ENCODE measurements around the gene DOCK7. TPM values are rescaled to one million over a fixed set of nuclear protein-coding genes. Genes with fewer than 3 reads are reported as not detected.

The DOCK7 gene
- total and polyA plus RNA-seq, 2 of the 13 experiments (the other 11 are each of a cell fraction or from before 2014, with no cell fraction given), result 45.7 to 67.2 TPM

DNA sequence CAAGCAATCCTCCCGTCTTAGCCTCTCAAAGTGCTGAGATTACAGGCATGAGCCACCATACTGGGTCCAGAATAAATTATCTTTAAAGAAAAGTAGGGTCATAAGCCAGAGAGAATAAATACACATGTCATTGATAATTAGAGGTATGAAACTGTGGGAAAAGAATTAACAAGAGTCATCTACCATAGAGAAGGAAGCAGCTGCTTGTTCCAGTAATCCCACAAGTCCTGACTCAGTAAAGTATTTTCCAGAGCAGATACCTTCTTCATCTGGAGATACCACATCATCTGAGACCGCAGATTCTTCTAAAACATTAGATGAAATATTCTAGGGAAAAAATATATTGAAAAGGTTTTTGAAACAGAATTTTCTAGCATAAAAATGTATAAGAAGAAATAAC lies 195.7 kb downstream of the DOCK7 start (continued):
- TF ChIP-seq, protein P1, sequence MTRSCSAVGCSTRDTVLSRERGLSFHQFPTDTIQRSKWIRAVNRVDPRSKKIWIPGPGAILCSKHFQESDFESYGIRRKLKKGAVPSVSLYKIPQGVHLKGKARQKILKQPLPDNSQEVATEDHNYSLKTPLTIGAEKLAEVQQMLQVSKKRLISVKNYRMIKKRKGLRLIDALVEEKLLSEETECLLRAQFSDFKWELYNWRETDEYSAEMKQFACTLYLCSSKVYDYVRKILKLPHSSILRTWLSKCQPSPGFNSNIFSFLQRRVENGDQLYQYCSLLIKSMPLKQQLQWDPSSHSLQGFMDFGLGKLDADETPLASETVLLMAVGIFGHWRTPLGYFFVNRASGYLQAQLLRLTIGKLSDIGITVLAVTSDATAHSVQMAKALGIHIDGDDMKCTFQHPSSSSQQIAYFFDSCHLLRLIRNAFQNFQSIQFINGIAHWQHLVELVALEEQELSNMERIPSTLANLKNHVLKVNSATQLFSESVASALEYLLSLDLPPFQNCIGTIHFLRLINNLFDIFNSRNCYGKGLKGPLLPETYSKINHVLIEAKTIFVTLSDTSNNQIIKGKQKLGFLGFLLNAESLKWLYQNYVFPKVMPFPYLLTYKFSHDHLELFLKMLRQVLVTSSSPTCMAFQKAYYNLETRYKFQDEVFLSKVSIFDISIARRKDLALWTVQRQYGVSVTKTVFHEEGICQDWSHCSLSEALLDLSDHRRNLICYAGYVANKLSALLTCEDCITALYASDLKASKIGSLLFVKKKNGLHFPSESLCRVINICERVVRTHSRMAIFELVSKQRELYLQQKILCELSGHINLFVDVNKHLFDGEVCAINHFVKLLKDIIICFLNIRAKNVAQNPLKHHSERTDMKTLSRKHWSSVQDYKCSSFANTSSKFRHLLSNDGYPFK (CRISPR knock-in tag; IDR thresholded peaks at IDR 0.05; ENCODE audit: borderline replicate concordance), result no peak
- TF ChIP-seq ZNF570 (CRISPR knock-in tag; IDR thresholded peaks at IDR 0.05; ENCODE audit: borderline replicate concordance), result no peak
- TF ChIP-seq EHMT2 (IDR thresholded peaks at IDR 0.05; ENCODE audit: borderline replicate concordance, low read depth, low read length), result no peak
- TF ChIP-seq PHF20 (CRISPR knock-in tag; IDR thresholded peaks at IDR 0.05), result no peak

DNA sequence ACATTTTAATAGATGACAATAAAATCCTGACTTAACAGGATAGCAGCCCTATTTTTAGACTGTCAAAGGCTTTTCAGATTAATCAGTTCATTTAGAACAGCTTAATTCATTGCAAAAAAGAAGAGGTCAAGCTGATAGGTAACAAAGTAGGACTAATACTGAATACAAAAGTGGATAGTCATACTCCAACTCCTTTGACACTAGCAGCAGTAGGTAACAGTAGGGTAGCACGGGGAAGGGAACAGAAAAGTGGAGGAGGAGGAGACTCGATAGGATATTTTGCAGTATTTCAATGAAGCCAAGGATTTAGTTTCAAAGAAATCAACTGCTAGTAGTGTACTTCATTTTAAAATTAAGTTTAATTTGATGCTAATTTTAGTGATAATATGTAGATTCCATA lies 200.2 kb downstream of the DOCK7 start:
- Histone ChIP-seq H2AFZ (ENCODE audit: low read length) (no peak overlapping the region), H3K27ac (ENCODE audit: extremely low read length, insufficient read depth, low read length) (no peak overlapping the region), H3K27me3 (ENCODE audit: control insufficient read depth in 1 of 2, insufficient read depth in 2 of 2, low read length in 2 of 2) (no peaks in the 10 kb centered on the region), H3K36me3 (replicated peaks in 1 of 2; ENCODE audit: control insufficient read depth in 1 of 2, insufficient read depth in 2 of 2, low read length in 2 of 2) (peaks cover 5 to 50% of the 10 kb centered on the region in 2 experiments), H3K9ac (ENCODE audit: insufficient read depth, low read depth, low read length) (no peak overlapping the region), H3K4me3 (replicated peaks in 1 of 3; ENCODE audit: insufficient read depth in 1 of 3, low read depth in 2 of 3, low read length in 3 of 3) (no peak overlapping the region), H3K9me3 (ENCODE audit: low read length) (no peaks in the 10 kb centered on the region), H3K79me2 (ENCODE audit: insufficient read depth, low read length) (no peaks in the 10 kb centered on the region), H3K4me2 (ENCODE audit: low read depth, low read length) (no peak overlapping the region), H3K4me1 (ENCODE audit: insufficient read depth, low read length) (no peaks in the 10 kb centered on the region), H4K20me1 (ENCODE audit: insufficient read depth, low read length) (no peaks in the 10 kb centered on the region)
- FAIRE-seq (no peak), ATAC-seq (no peak), DNase-seq (ENCODE audit: low spot score) (no peak)
- ChIA-PET CTCF (ENCODE audit: low intra/inter-chr PET ratio, low total read pairs) (no interaction called here), POLR2A (no interaction called here)
- in situ Hi-C loops (cut with HindIII; ENCODE audit: extremely low pct_ligation_motif_present, low pct_unique_long_range_greater_than_20kb) (no loop called here), intact Hi-C loops (cut with micrococcal nuclease; ENCODE audit: unreplicated experiment) (no loop called here)
- BruUV-seq (replicated peaks), result no TSS peak
- WGBS (ENCODE audit: low lambda C conversion rate), result 99% methylated on average over 2 of the region's 2 CpGs
- TF ChIP-seq ZNF652 (CRISPR knock-in tag; IDR thresholded peaks at IDR 0.05; ENCODE audit: borderline replicate concordance, low read depth) (no peak), TIGD3 (CRISPR knock-in tag; IDR thresholded peaks at IDR 0.05; ENCODE audit: borderline replicate concordance) (no peak), HIC2 (CRISPR knock-in tag; IDR thresholded peaks at IDR 0.05; ENCODE audit: low read depth) (no peak), ZNF350 (CRISPR knock-in tag; IDR thresholded peaks at IDR 0.05; ENCODE audit: borderline replicate concordance, low read depth) (no peak), ZNF230 (CRISPR knock-in tag; IDR thresholded peaks at IDR 0.05) (no peak), ZNF619 (CRISPR knock-in tag; IDR thresholded peaks at IDR 0.05) (no peak), ZNF280D (CRISPR knock-in tag; IDR thresholded peaks at IDR 0.05) (no peak)
- TF ChIP-seq, protein P2, sequence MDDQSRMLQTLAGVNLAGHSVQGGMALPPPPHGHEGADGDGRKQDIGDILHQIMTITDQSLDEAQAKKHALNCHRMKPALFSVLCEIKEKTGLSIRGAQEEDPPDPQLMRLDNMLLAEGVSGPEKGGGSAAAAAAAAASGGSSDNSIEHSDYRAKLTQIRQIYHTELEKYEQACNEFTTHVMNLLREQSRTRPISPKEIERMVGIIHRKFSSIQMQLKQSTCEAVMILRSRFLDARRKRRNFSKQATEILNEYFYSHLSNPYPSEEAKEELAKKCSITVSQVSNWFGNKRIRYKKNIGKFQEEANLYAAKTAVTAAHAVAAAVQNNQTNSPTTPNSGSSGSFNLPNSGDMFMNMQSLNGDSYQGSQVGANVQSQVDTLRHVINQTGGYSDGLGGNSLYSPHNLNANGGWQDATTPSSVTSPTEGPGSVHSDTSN (CRISPR knock-in tag; IDR thresholded peaks at IDR 0.05; ENCODE audit: borderline replicate concordance), result no peak

All from HepG2 (cell line).